Measurements from ENCODE around the gene GRK4. TPM values are rescaled to one million over a fixed set of nuclear protein-coding genes. Genes with fewer than 3 reads are reported as not detected.

Gene GRK4
- total and polyA plus RNA-seq, 2 of the 8 experiments (the other 6 are each of a cell fraction or from before 2014, with no cell fraction given): 0.77 to 1.8 TPM

GRCh38 chr4:2932321-2932950 lies 30.9 kb upstream of the GRK4 start:
- no peak overlapping the region for H4K91ac ChIP-seq (replicated peaks; ENCODE audit: insufficient read length, low read length)
- peak overlapping the region; percentile 52 for H4K8ac ChIP-seq (ENCODE audit: extremely low read depth, insufficient read depth, low read length)
- no peak overlapping the region for H3K14ac ChIP-seq (ENCODE audit: insufficient read length)
- no peak overlapping the region for H2BK12ac ChIP-seq (ENCODE audit: low read depth, low read length)
- H3K36me3 ChIP-seq (ENCODE audit: control insufficient read depth in 2 of 4, insufficient read depth in 4 of 4, low read length in 3 of 4): peaks cover 4 to 29% (median 15%) of the 10 kb centered on the region in 4 experiments
- H3K79me1 ChIP-seq (ENCODE audit: low read depth, low read length): peaks cover 9% of the 10 kb centered on the region
- no peak overlapping the region for H3K18ac ChIP-seq (ENCODE audit: extremely low read depth, low read length)
- H2BK15ac ChIP-seq (ENCODE audit: low read length): no peak overlapping the region
- no peak overlapping the region for H3K4ac ChIP-seq (replicated peaks; ENCODE audit: insufficient read length, low read depth, low read length)
- H2BK120ac ChIP-seq (replicated peaks; ENCODE audit: low read depth, low read length): no peak overlapping the region
- FAIRE-seq: no peak
- no peak overlapping the region for H2BK5ac ChIP-seq (ENCODE audit: low read depth, low read length)
- CTCF ChIA-PET (ENCODE audit: partially characterized antibody): interaction anchor here (0.5 to 2.3 kb wide), 4 partner anchors 9 to 304 kb away, joined by 3 to 5 read pairs (median 4); no protein-coding TSS in a partner anchor
- no peak overlapping the region for H3K4me3 ChIP-seq (ENCODE audit: extremely low read depth in 1 of 4, insufficient read depth in 2 of 4, low read depth in 3 of 4, low read length in 4 of 4)
- H4K5ac ChIP-seq (ENCODE audit: insufficient read length, low read depth, low read length): no peak overlapping the region
- no peak overlapping the region for H2AK5ac ChIP-seq (ENCODE audit: low read depth, low read length)
- no peak overlapping the region for H3K4me2 ChIP-seq (ENCODE audit: insufficient read depth in 1 of 2, low read depth in 2 of 2, low read length in 2 of 2)
- H3K23me2 ChIP-seq (ENCODE audit: low read depth, low read length): peaks cover 15% of the 10 kb centered on the region
- no peak for DNase-seq (ENCODE audit: low read depth in 1 of 2, low spot score in 2 of 2)
- H3K27me3 ChIP-seq (replicated peaks in 1 of 4; ENCODE audit: control insufficient read depth in 3 of 4, extremely low read depth in 1 of 4, insufficient read depth in 3 of 4, low read length in 3 of 4): no peaks in the 10 kb centered on the region
- no peak for TF ChIP-seq TBP (IDR thresholded peaks at IDR 0.05; ENCODE audit: low read depth, low read length)
- TF ChIP-seq SP4 (IDR thresholded peaks at IDR 0.05; ENCODE audit: low read length): no peak
- TF ChIP-seq SUZ12 (IDR thresholded peaks at IDR 0.05; ENCODE audit: low read length): no peak
- TF ChIP-seq CBX8 (IDR thresholded peaks at IDR 0.05; ENCODE audit: borderline replicate concordance, low read depth, low read length): no peak
- no peak; a peak in 1 of 3 replicates for TF ChIP-seq POLR2A (IDR thresholded peaks at IDR 0.05; ENCODE audit: control extremely low read depth in 1 of 2, low read depth in 2 of 2, low read length in 2 of 2)
- no peak for TF ChIP-seq POU5F1 (IDR thresholded peaks at IDR 0.05; ENCODE audit: low read depth, low read length)
- no peak for TF ChIP-seq NRF1 (IDR thresholded peaks at IDR 0.05; ENCODE audit: low read depth, low read length)
- no peak for TF ChIP-seq BCL11A (IDR thresholded peaks at IDR 0.05; ENCODE audit: low read depth in 2 of 2, low read length in 2 of 2)
- TF ChIP-seq CEBPB (IDR thresholded peaks at IDR 0.05; ENCODE audit: low read depth, low read length): no peak
- no peak for TF ChIP-seq CTCF (IDR thresholded peaks at IDR 0.05; ENCODE audit: control extremely low read depth in 1 of 3, insufficient read depth in 1 of 3, low read depth in 1 of 3, low read length in 3 of 3)
- POLR2A ChIA-PET (ENCODE audit: partially characterized antibody): interaction anchor here (2.0 kb wide), 1 partner anchor 10 kb away, joined by 5 read pairs; no protein-coding TSS in a partner anchor
- H2AFZ ChIP-seq (ENCODE audit: low read length): no peak overlapping the region
- no peak overlapping the region for H3K23ac ChIP-seq (ENCODE audit: insufficient read length)
- H3K9me3 ChIP-seq (ENCODE audit: insufficient read depth in 2 of 2, low read depth in 1 of 2, low read length in 1 of 2): no peaks in the 10 kb centered on the region
- peaks cover 0 to 14% (median 7%) of the 10 kb centered on the region in 4 experiments; a peak in 6 of 7 replicates for H3K4me1 ChIP-seq (replicated peaks in 1 of 4; ENCODE audit: control insufficient read depth in 3 of 4, insufficient read depth in 4 of 4, low read length in 3 of 4)
- 92% methylated on average over 18 of the region's 18 CpGs; no CpG with 5 or more reads in 1 of the 2 experiments for WGBS, 2 experiments (ENCODE audit: extremely low coverage in 1 of 2, insufficient coverage in 1 of 2, insufficient read length in 1 of 2, insufficient replicate concordance in 2 of 2, low coverage in 1 of 2, low lambda C conversion rate in 2 of 2, missing lambda C conversion rate in 1 of 2)
- no peak overlapping the region for H3K27ac ChIP-seq (ENCODE audit: low read depth, low read length)
- no peak overlapping the region for H2BK20ac ChIP-seq (ENCODE audit: low read length)
- H4K20me1 ChIP-seq (replicated peaks in 1 of 2; ENCODE audit: control insufficient read depth in 1 of 2, insufficient read depth in 2 of 2, low read length in 2 of 2): peaks cover 8 to 24% of the 10 kb centered on the region in 2 experiments
- H3K79me2 ChIP-seq (ENCODE audit: control insufficient read depth in 1 of 2, insufficient read depth in 2 of 2, low read length in 2 of 2): peaks cover 0 to 19% of the 10 kb centered on the region in 2 experiments; a peak in 2 of 4 replicates
- H3K56ac ChIP-seq (replicated peaks; ENCODE audit: insufficient read length, low read depth, low read length): no peak overlapping the region
- H3K9ac ChIP-seq (replicated peaks in 1 of 4; ENCODE audit: extremely low read depth in 1 of 4, low read depth in 3 of 4, low read length in 3 of 4): 0 out of 7 replicates have a peak overlapping the region, but pooled peaks of 1 of the 4 experiments have one; percentile 11
